Measurements from ENCODE around the gene IDE. TPM values are rescaled to one million over a fixed set of nuclear protein-coding genes. Genes with fewer than 3 reads are reported as not detected.

IDE gene
- total and polyA plus RNA-seq, 2 of the 4 experiments (the other 2 are of a cell fraction), result 9.3 to 27.4 TPM

DNA sequence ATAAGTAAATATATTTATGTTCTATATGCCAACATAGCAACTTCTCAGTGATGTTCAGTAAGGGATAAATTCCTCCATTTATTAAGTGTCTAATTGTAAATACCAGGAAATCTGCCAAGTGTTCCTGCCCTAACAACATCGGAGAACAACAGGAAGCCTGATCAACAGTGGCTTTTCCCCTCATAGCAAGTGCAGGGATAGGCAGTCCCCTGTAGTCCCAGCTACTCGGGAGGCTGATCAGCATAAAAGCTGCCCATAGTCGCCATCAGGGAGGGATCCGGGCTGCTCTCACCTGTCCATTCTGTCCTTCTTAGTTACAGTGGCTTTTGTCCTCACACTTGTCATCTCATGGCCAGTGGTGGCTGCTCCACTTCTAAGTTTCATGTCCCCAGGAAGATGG is 141.3 kb downstream of the IDE start:
- Histone ChIP-seq H4K8ac (ENCODE audit: low read depth in 2 of 2, low read length in 2 of 2) (no peak overlapping the region), H2BK15ac (ENCODE audit: low read depth, low read length) (no peak overlapping the region), H3K4ac (ENCODE audit: low read depth, low read length) (no peak overlapping the region), H2BK20ac (ENCODE audit: low read depth, low read length) (no peak overlapping the region), H3K36me3 (ENCODE audit: control insufficient read depth, insufficient read depth, low read length) (no peaks in the 10 kb centered on the region), H3K56ac (ENCODE audit: extremely low read depth, insufficient read depth, low read length) (no peak overlapping the region), H3K27me3 (ENCODE audit: control insufficient read depth, insufficient read depth, low read length) (no peaks in the 10 kb centered on the region), H2AK5ac (ENCODE audit: low read depth, low read length) (no peak overlapping the region), H3K9me1 (ENCODE audit: insufficient read depth, low read length) (no peaks in the 10 kb centered on the region), H4K91ac (ENCODE audit: insufficient read depth, low read depth, low read length) (no peak overlapping the region), H3K23ac (ENCODE audit: low read depth, low read length) (no peak overlapping the region), H2BK5ac (ENCODE audit: low read depth, low read length, poor library complexity, severe bottlenecking) (no peak overlapping the region), H3K79me1 (ENCODE audit: low read depth in 1 of 2, low read length in 2 of 2) (no peaks in the 10 kb centered on the region), H3K4me1 (ENCODE audit: control insufficient read depth, insufficient read depth, low read length) (no peaks in the 10 kb centered on the region), H2BK120ac (ENCODE audit: low read depth, low read length) (no peak overlapping the region), H3K4me2 (ENCODE audit: low read depth, low read length) (no peak overlapping the region), H3K14ac (replicated peaks; ENCODE audit: low read depth, low read length) (no peak overlapping the region), H4K20me1 (ENCODE audit: insufficient read depth, low read length) (no peaks in the 10 kb centered on the region), H2AFZ (replicated peaks; ENCODE audit: low read length, poor library complexity) (no peak overlapping the region), H4K5ac (ENCODE audit: low read depth, low read length) (no peak overlapping the region), H2AK9ac (replicated peaks; ENCODE audit: low read depth, low read length, poor library complexity) (no peak overlapping the region), H3K9me3 (ENCODE audit: control insufficient read depth, insufficient read depth, low read length) (no peaks in the 10 kb centered on the region), H3K18ac (ENCODE audit: low read depth, low read length) (no peak overlapping the region), H3K9ac (ENCODE audit: low read depth, low read length) (no peak overlapping the region), H3K27ac (ENCODE audit: insufficient read depth, low read length) (no peak overlapping the region), H3K4me3 (ENCODE audit: insufficient read depth, low read depth, low read length) (no peak overlapping the region)
- no TSS peak for BruUV-seq (replicated peaks)
- WGBS, 2 experiments (ENCODE audit: extremely low coverage in 2 of 2, insufficient read length in 1 of 2), result 100% methylated on average over 1 of the region's 4 CpGs; no CpG with 5 or more reads in 1 of the 2 experiments
- in situ Hi-C loops (cut with MboI; ENCODE audit: low sequenced_read_pairs) (loop anchor here (5.0 kb wide), 1 partner anchor 345 kb away; no protein-coding TSS in a partner anchor), intact Hi-C loops (cut with micrococcal nuclease) (loop anchor here (10.0 kb wide), 1 partner anchor 468 kb away; no protein-coding TSS in a partner anchor), dilution Hi-C loops (cut with HindIII; ENCODE audit: low sequenced_read_pairs, unreplicated experiment) (no loop called here)
- DNase-seq, result no peak
- POLR2A ChIA-PET (ENCODE audit: unreplicated experiment), result no interaction called here
- no peak for ATAC-seq (ENCODE audit: low read depth)
- CTCF ChIA-PET, result no interaction called here
- TF ChIP-seq MAZ (IDR thresholded peaks at IDR 0.05; ENCODE audit: borderline replicate concordance, low read depth, low read length), result no peak
- no peak for TF ChIP-seq RFX5 (IDR thresholded peaks at IDR 0.05; ENCODE audit: low read depth, low read length)
- no peak for TF ChIP-seq MXI1 (IDR thresholded peaks at IDR 0.05; ENCODE audit: borderline replicate concordance, low read depth, low read length)
- TF ChIP-seq CEBPB (IDR thresholded peaks at IDR 0.05; ENCODE audit: low read depth, low read length), result no peak
- TF ChIP-seq, protein P1, sequence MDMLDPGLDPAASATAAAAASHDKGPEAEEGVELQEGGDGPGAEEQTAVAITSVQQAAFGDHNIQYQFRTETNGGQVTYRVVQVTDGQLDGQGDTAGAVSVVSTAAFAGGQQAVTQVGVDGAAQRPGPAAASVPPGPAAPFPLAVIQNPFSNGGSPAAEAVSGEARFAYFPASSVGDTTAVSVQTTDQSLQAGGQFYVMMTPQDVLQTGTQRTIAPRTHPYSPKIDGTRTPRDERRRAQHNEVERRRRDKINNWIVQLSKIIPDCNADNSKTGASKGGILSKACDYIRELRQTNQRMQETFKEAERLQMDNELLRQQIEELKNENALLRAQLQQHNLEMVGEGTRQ (IDR thresholded peaks at IDR 0.05; ENCODE audit: low read depth, low read length), result no peak
- TF ChIP-seq RAD21 (IDR thresholded peaks at IDR 0.05; ENCODE audit: low read length), result no peak
- no peak for TF ChIP-seq NFE2L2 (IDR thresholded peaks at IDR 0.05; ENCODE audit: low read depth, low read length)
- TF ChIP-seq RCOR1 (IDR thresholded peaks at IDR 0.05; ENCODE audit: insufficient replicate concordance, low read length), result no peak
- TF ChIP-seq CHD1 (IDR thresholded peaks at IDR 0.05; ENCODE audit: low read depth, low read length), result no peak
- TF ChIP-seq POLR2A (IDR thresholded peaks at IDR 0.05; ENCODE audit: low read depth, low read length), result no peak
- no peak for TF ChIP-seq FOS (IDR thresholded peaks at IDR 0.05; ENCODE audit: low read depth, low read length)
- TF ChIP-seq MAFK (IDR thresholded peaks at IDR 0.05; ENCODE audit: low read depth, low read length), result no peak
